HG03565 (cell line): ENCODE results near the gene IGDCC3.

Experiments used
- ATAC-seq: cut with Tn5 transposase; IDR thresholded peaks from one replicate; pipeline ENCODE4 v1.9.1; 2021; ENCODE audit warnings: mild to moderate bottlenecking, moderate library complexity; ENCODE audit not compliant: unreplicated experiment

IGDCC3 gene

GRCh38 chr15:65344914-65345275 lies 32.9 kb downstream of the IGDCC3 start:
- no peak for ATAC-seq

- no peak for ATAC-seq
Observed at GRCh38 chr15:65344214-65344913, 33.4 kb downstream of the IGDCC3 start.

- no peak for ATAC-seq
Observed at GRCh38 chr15:65343374-65343981, 34.3 kb downstream of the IGDCC3 start.

- ATAC-seq = no peak
Observed at GRCh38 chr15:65342493-65342892, 35.3 kb downstream of the IGDCC3 start.

GRCh38 chr15:65339920-65340319 lies 37.9 kb downstream of the IGDCC3 start:
- ATAC-seq = no peak

GRCh38 chr15:65339416-65339815 lies 38.4 kb downstream of the IGDCC3 start:
- no peak for ATAC-seq

GRCh38 chr15:65338823-65339222 lies 39.0 kb downstream of the IGDCC3 start:
- no peak for ATAC-seq

- ATAC-seq = no peak
Observed at GRCh38 chr15:65338366-65338765, 39.4 kb downstream of the IGDCC3 start.

GRCh38 chr15:65337436-65338070 lies 40.2 kb downstream of the IGDCC3 start:
- no peak for ATAC-seq

- no peak for ATAC-seq
Observed at GRCh38 chr15:65336493-65337435, 41.0 kb downstream of the IGDCC3 start.

- ATAC-seq = no peak
Observed at GRCh38 chr15:65335278-65336055, 42.3 kb downstream of the IGDCC3 start.

GRCh38 chr15:65334586-65335231 lies 43.1 kb downstream of the IGDCC3 start:
- ATAC-seq = no peak

GRCh38 chr15:65333856-65334255 lies 43.9 kb downstream of the IGDCC3 start:
- no peak for ATAC-seq

- no peak for ATAC-seq
Observed at GRCh38 chr15:65333148-65333820, 44.5 kb downstream of the IGDCC3 start.

- ATAC-seq = no peak
Observed at GRCh38 chr15:65332391-65333147, 45.2 kb downstream of the IGDCC3 start.

GRCh38 chr15:65331811-65332210 lies 46.0 kb downstream of the IGDCC3 start:
- ATAC-seq = no peak

- no peak for ATAC-seq
Observed at GRCh38 chr15:65330934-65331645, 46.7 kb downstream of the IGDCC3 start.
